Fibroblast of the aortic adventitia (primary cell): ENCODE results near the gene SRD5A1. TPM values are rescaled to one million over a fixed set of nuclear protein-coding genes. Genes with fewer than 3 reads are reported as not detected.

Experiments
- DNase-seq: peaks from one replicate; pipeline ENCODE4 v3.0.0-alpha.2; 2010; ENCODE audit warnings: low read depth
- H3K4me3 ChIP-seq: 2 replicates; pipeline ENCODE4 v1.5.1; 2011; ENCODE audit warnings: low read depth, mild to moderate bottlenecking, control low read depth, low read length, moderate library complexity
- CTCF ChIP-seq: IDR thresholded peaks from 2 replicates; pipeline ENCODE4 v1.5.1; 2011; ENCODE audit warnings: mild to moderate bottlenecking, low read length, control low read depth, inconsistent platforms; ENCODE audit not compliant: insufficient read depth
- total RNA-seq: library from RNA; depleted of rRNA; stranded (reverse); fragments of >200 nt; gene quantifications from 2 replicates; pipeline ENCODE4 v1.2.3, GENCODE V29; 2012; ENCODE audit warnings: low replicate concordance

SRD5A1 gene
- total RNA-seq, 1 donor, result 12.0 TPM

- peak overlapping the region; percentile 80 for H3K4me3 ChIP-seq
- no peak for TF ChIP-seq CTCF
- peak; percentile 96 for DNase-seq
These were observed 79.5 kb downstream of the SRD5A1 start for GRCh38 chr5:6712577-6713273.

- TF ChIP-seq CTCF, result no peak
- no peak for DNase-seq
- H3K4me3 ChIP-seq, result peak within 1 kb of the TSS; percentile 80
These were observed 80.3 kb downstream of the SRD5A1 start, which contains the start of gene TENT4A for GRCh38 chr5:6713274-6714225. Gene TENT4A (plus strand): TSS chr5:6713432. CDS start chr5:6713984, 552 bp downstream.

- no peak for DNase-seq
- peak overlapping the region; percentile 80 for H3K4me3 ChIP-seq
- no peak for TF ChIP-seq CTCF
These were observed 81.2 kb downstream of the SRD5A1 start for GRCh38 chr5:6714226-6715041.

GRCh38 chr5:6715271-6715670, 82.0 kb downstream of the SRD5A1 start:
- DNase-seq, result no peak
- peak overlapping the region; percentile 80 for H3K4me3 ChIP-seq
- TF ChIP-seq CTCF, result no peak

GRCh38 chr5:6715758-6716628, 82.8 kb downstream of the SRD5A1 start:
- H3K4me3 ChIP-seq, result peak overlapping the region; percentile 80
- no peak for DNase-seq
- no peak for TF ChIP-seq CTCF
